Transverse colon (tissue), 4 donors: ENCODE measurements around the gene HACD3. TPM values are rescaled to one million over a fixed set of nuclear protein-coding genes. Genes with fewer than 3 reads are reported as not detected.

Experiments
- DNase-seq: peaks from one replicate; pipeline ENCODE4 v3.0.0-alpha.2; 2019
- H3K27ac ChIP-seq, 4 donors: fragments of 200-600 bp; sonication (generic); 2 replicates each; pipeline ENCODE4 v1.5.1; 2016 to 2018; ENCODE audit warnings: inconsistent platforms in 4 of 4
- H3K27me3 ChIP-seq: fragments of 200-600 bp; sonication (generic); 2 replicates; pipeline ENCODE4 v1.5.1; 2017; ENCODE audit warnings: inconsistent platforms
- H3K36me3 ChIP-seq, 4 donors: fragments of 200-600 bp; sonication (generic); 2 replicates each; pipeline ENCODE4 v1.5.1; 2017 to 2019; ENCODE audit warnings: inconsistent platforms in 4 of 4
- H3K4me1 ChIP-seq, 4 donors: fragments of 200-600 bp; sonication (generic); 2 replicates each; pipeline ENCODE4 v1.5.1; 2017 to 2020; ENCODE audit warnings: inconsistent platforms in 4 of 4
- H3K4me3 ChIP-seq, 4 donors: fragments of 200-600 bp; sonication (generic); 1 replicate in 1 of 4; 2 replicates in 3 of 4; pipeline versions ENCODE4 v1.5.1 to v1.6.1; 2017 to 2019; ENCODE audit warnings: inconsistent platforms in 4 of 4
- H3K9me3 ChIP-seq, 2 donors: fragments of 200-600 bp; sonication (generic); 2 replicates each; pipeline ENCODE4 v1.5.1; 2017 to 2019; ENCODE audit warnings: inconsistent platforms in 2 of 2
- CTCF ChIP-seq, 5 experiments: fragments of 200-600 bp in 3 of 5; fragments of 450-650 bp in 2 of 5; sonication (generic) in 3 of 5; IDR thresholded peaks; 1 replicate in 2 of 5; 2 replicates in 3 of 5; pipeline ENCODE4 v1.5.1; 2016 to 2017; ENCODE audit warnings: antibody characterized with exemption in 5 of 5, inconsistent platforms in 3 of 5, mild to moderate bottlenecking in 2 of 5, moderate library complexity in 1 of 5
- EP300 ChIP-seq: sonication (generic); formaldehyde crosslinking; IDR thresholded peaks from one replicate; pipeline ENCODE4 v1.6.1; 2017; ENCODE audit warnings: antibody characterized with exemption, low read depth
- POLR2A ChIP-seq: fragments of 450-650 bp; IDR thresholded peaks from one replicate; pipeline ENCODE4 v1.6.1; 2016; ENCODE audit warnings: antibody characterized with exemption, mild to moderate bottlenecking, moderate library complexity
- POLR2AphosphoS5 ChIP-seq, 3 donors: sonication (generic); formaldehyde crosslinking; IDR thresholded peaks; one replicate each; pipeline ENCODE4 v1.6.1; 2016; ENCODE audit warnings: antibody characterized with exemption in 3 of 3
- WGBS, 2 donors: methylation state at CpG; one replicate each; pipeline ENCODE4 v1.1.5; 2018; ENCODE audit warnings: low coverage in 1 of 2; 5-methylcytosine and 5-hydroxymethylcytosine counted together
- in situ Hi-C, 4 donors: fragments of 200-750 bp; cut with MboI; loops; one replicate each; pipeline versions ENCODE4 v1.15.0 to v1.15.1; 2017; ENCODE audit warnings: low sequenced_read_pairs in 3 of 4, low pct_ligation_motif_present in 1 of 4, low pct_unique_long_range_greater_than_20kb in 1 of 4
- intact Hi-C: fragments of 100-400 bp; cut with DNase I; formaldehyde crosslinking; loops from one replicate; pipeline ENCODE4 v1.15.1; 2023; ENCODE audit warnings: low total_unique reads
- total RNA-seq, 4 donors: library from RNA; depleted of rRNA; stranded (reverse); fragments of >200 nt; gene quantifications; one replicate each; pipeline ENCODE4 v1.1.0, GENCODE V29; 2016

The HACD3 gene
- total RNA-seq, result 10 to 100 TPM in 3 of 4 donors, 1 to 10 TPM in 1; 2.6 to 48.0 (median 27.1) TPM

GRCh38 chr15:65530318-65531111 is at the start of gene HACD3:
HACD3 (plus strand) TSS chr15:65530463; CDS start chr15:65530632, 169 bp downstream.
- intact Hi-C loops (no loop called here), in situ Hi-C loops (no loop called here)
- no peaks in the 10 kb centered on the region for H3K9me3 ChIP-seq
- peaks cover 16 to 39% (median 32%) of the 10 kb centered on the region in 4 donors for H3K4me1 ChIP-seq
- H3K27me3 ChIP-seq, result no peaks in the 10 kb centered on the region
- H3K36me3 ChIP-seq, result no peaks in the 10 kb centered on the region
- 0% methylated on average over 52 of the region's 88 CpGs; no CpG with 5 or more reads in 1 of the 2 donors for WGBS, 2 donors
- TF ChIP-seq EP300, result no peak
- peak; percentile 37 to 66 (median 49) for TF ChIP-seq POLR2AphosphoS5 (IDR thresholded peaks at IDR 0.05)
- peak; percentile 17 for TF ChIP-seq POLR2A
- TF ChIP-seq CTCF (IDR thresholded peaks at IDR 0.05), result no peak
- H3K27ac ChIP-seq, result peak within 1 kb of the TSS; percentile 78 to 86 (median 82)
- peak; percentile 90 for DNase-seq
- H3K4me3 ChIP-seq, result peak within 1 kb of the TSS; percentile 41 to 81 (median 60)

GRCh38 chr15:65484876-65485275 is 45.4 kb upstream of the HACD3 start:
- H3K4me3 ChIP-seq, result no peak overlapping the region
- no peak overlapping the region for H3K27ac ChIP-seq
- no peaks in the 10 kb centered on the region for H3K4me1 ChIP-seq
- in situ Hi-C loops (no loop called here), intact Hi-C loops (no loop called here)
- no peaks in the 10 kb centered on the region for H3K9me3 ChIP-seq
- WGBS, 2 donors, result 95% methylated on average over 4 of the region's 4 CpGs
- no peaks in the 10 kb centered on the region for H3K27me3 ChIP-seq
- TF ChIP-seq EP300 (no peak), POLR2A (no peak), CTCF (IDR thresholded peaks at IDR 0.05) (no peak), POLR2AphosphoS5 (IDR thresholded peaks at IDR 0.05) (no peak)
- peaks cover 2 to 68% (median 30%) of the 10 kb centered on the region in 4 donors for H3K36me3 ChIP-seq
- DNase-seq, result no peak

- Histone ChIP-seq H3K4me1 (no peaks in the 10 kb centered on the region), H3K36me3 (peaks cover 0 to 53% (median 25%) of the 10 kb centered on the region in 4 donors), H3K27ac (no peak overlapping the region), H3K9me3 (no peaks in the 10 kb centered on the region), H3K27me3 (no peaks in the 10 kb centered on the region), H3K4me3 (no peak overlapping the region)
- in situ Hi-C loops, result no loop called here
- WGBS, 2 donors, result 89 to 93% methylated on average over 3 to 4 of the region's 4 CpGs
- no peak for TF ChIP-seq POLR2AphosphoS5 (IDR thresholded peaks at IDR 0.05)
- no peak for TF ChIP-seq POLR2A
- no peak for TF ChIP-seq EP300
- TF ChIP-seq CTCF (IDR thresholded peaks at IDR 0.05), result no peak
- DNase-seq, result no peak
- intact Hi-C loops, result no loop called here
Observed at GRCh38 chr15:65494076-65494475, 36.2 kb upstream of the HACD3 start.

GRCh38 chr15:65509321-65509720 is 20.9 kb upstream of the HACD3 start:
- Histone ChIP-seq H3K36me3 (peaks cover 0 to 56% (median 25%) of the 10 kb centered on the region in 4 donors), H3K4me3 (no peak overlapping the region), H3K27ac (no peak overlapping the region), H3K4me1 (peaks cover 0 to 12% (median 5%) of the 10 kb centered on the region in 4 donors), H3K9me3 (no peaks in the 10 kb centered on the region), H3K27me3 (no peaks in the 10 kb centered on the region)
- in situ Hi-C loops, result no loop called here
- TF ChIP-seq EP300 (no peak), POLR2A (no peak), CTCF (IDR thresholded peaks at IDR 0.05) (no peak), POLR2AphosphoS5 (IDR thresholded peaks at IDR 0.05) (no peak)
- intact Hi-C loops, result no loop called here
- WGBS, 2 donors, result 89 to 95% methylated on average over 2 of the region's 2 CpGs
- no peak for DNase-seq
